K562 (cell line): ENCODE measurements around the gene GAPDHS. TPM values are rescaled to one million over a fixed set of nuclear protein-coding genes. Genes with fewer than 3 reads are reported as not detected.

ENCODE experiments used
- CBX1 ChIP-seq: sonication (generic); IDR thresholded peaks from 2 replicates; pipeline ENCODE4 v1.6.1; 2016; ENCODE audit warnings: antibody characterized with exemption, low read depth, mild to moderate bottlenecking
- HDAC8 ChIP-seq: fragments of 450-650 bp; IDR thresholded peaks from 2 replicates; pipeline ENCODE4 v1.6.1; 2016; ENCODE audit warnings: mild to moderate bottlenecking, missing genetic modification characterization, moderate library complexity, missing compliant biosample characterization
- NR3C1 ChIP-seq: sonication (generic); formaldehyde crosslinking; IDR thresholded peaks from 2 replicates; pipeline ENCODE4 v1.8.1; 2022; ENCODE audit warnings: missing genetic modification reagents
- RBM14 ChIP-seq: fragments of 200-400 bp; formaldehyde crosslinking; IDR thresholded peaks from 2 replicates; pipeline ENCODE4 v1.6.1; 2018; ENCODE audit warnings: low read depth, mild to moderate bottlenecking, low read length, moderate library complexity, borderline replicate concordance; ENCODE audit not compliant: insufficient read depth
- THRAP3 ChIP-seq: fragments of 450-650 bp; IDR thresholded peaks from 2 replicates; pipeline ENCODE4 v1.6.1; 2016; ENCODE audit warnings: mild to moderate bottlenecking, inconsistent platforms, borderline replicate concordance
- ZC3H11A ChIP-seq: IDR thresholded peaks from 2 replicates; pipeline ENCODE4 v1.6.1; 2012; ENCODE audit warnings: low read depth, low read length, improper control_type of control experiment
- ZC3H4 ChIP-seq: sonication (generic); formaldehyde crosslinking; IDR thresholded peaks from 2 replicates; pipeline ENCODE4 v1.9.0; 2021; ENCODE audit warnings: missing genetic modification reagents, borderline replicate concordance
- ZNF232 ChIP-seq: sonication (generic); formaldehyde crosslinking; IDR thresholded peaks from 2 replicates; pipeline ENCODE4 v1.8.0; 2022; ENCODE audit warnings: mild to moderate bottlenecking, missing genetic modification reagents
- polyA plus RNA-seq, 8 experiments: library from polyadenylated mRNA; depleted of rRNA in 4 of 8; stranded (reverse) in 5 of 8; unstranded in 3 of 8; fragments of >200 nt; fragmentation: Nextera tagmentation in 2 of 8; fragmentation: Illumina TruSeq in 1 of 8; extraction: Ambion mirVana in 2 of 8; extraction: Trizol in 1 of 8; gene quantifications; 2 replicates each; pipeline versions ENCODE4 v1.2.1 to v1.2.3, GENCODE V29; 2011 to 2014; ENCODE audit warnings: inconsistent platforms in 1 of 8, missing spikeins in 1 of 8
- total RNA-seq, 7 experiments: library from RNA; depleted of rRNA in 6 of 7; stranded (reverse); fragments of >200 nt in 6 of 7; fragmentation: Illumina TruSeq in 2 of 7; extraction: Trizol in 2 of 7; gene quantifications; 2 replicates each; pipeline versions ENCODE4 v1.2.1 to v1.2.3, GENCODE V29; 2011 to 2021; ENCODE audit warnings: low replicate concordance in 1 of 7
- TF ChIP-seq, protein P1 (sequence below), 2 experiments: IDR thresholded peaks; 2 replicates each; pipeline ENCODE4 v1.6.1; 2012; ENCODE audit warnings: improper control_type of control experiment in 2 of 2, low read depth in 2 of 2, low read length in 2 of 2, borderline replicate concordance in 1 of 2
- TF ChIP-seq, protein P2 (sequence below), 2 experiments: fragments of 450-650 bp in 1 of 2; sonication (generic) in 1 of 2; formaldehyde crosslinking; conservative IDR thresholded peaks; 2 replicates each; pipeline versions ENCODE4 v1.4.0 to v1.8.1; 2020 to 2022; ENCODE audit warnings: mild to moderate bottlenecking in 1 of 2, missing genetic modification reagents in 1 of 2
- TF ChIP-seq, protein P3 (sequence below): fragments of 200-400 bp; formaldehyde crosslinking; IDR thresholded peaks from 2 replicates; pipeline ENCODE4 v1.6.1; 2017; ENCODE audit warnings: mild to moderate bottlenecking, low read depth, low read length, moderate library complexity
- TF ChIP-seq, protein P4 (sequence below): fragments of 200-800 bp; sonication (Bioruptor generic); IDR thresholded peaks from 2 replicates; pipeline ENCODE4 v1.6.1; 2017; ENCODE audit warnings: missing genetic modification characterization, missing compliant biosample characterization
- TF ChIP-seq, protein P5 (sequence below): fragments of 250-450 bp; sonication (Bioruptor Pico); IDR thresholded peaks from 2 replicates; pipeline ENCODE4 v1.4.0; 2020; ENCODE audit warnings: mild to moderate bottlenecking
- TF ChIP-seq, protein P6 (sequence below): fragments of 250-450 bp; sonication (Bioruptor Pico); IDR thresholded peaks from 2 replicates; pipeline ENCODE4 v1.5.0; 2021; ENCODE audit warnings: mild to moderate bottlenecking, borderline replicate concordance

GAPDHS gene
- total and polyA plus RNA-seq, 9 of the 15 experiments (the other 6 are each of a cell fraction or from before 2014, with no cell fraction given): 0.08 to 0.12 TPM; not detected in 7

DNA sequence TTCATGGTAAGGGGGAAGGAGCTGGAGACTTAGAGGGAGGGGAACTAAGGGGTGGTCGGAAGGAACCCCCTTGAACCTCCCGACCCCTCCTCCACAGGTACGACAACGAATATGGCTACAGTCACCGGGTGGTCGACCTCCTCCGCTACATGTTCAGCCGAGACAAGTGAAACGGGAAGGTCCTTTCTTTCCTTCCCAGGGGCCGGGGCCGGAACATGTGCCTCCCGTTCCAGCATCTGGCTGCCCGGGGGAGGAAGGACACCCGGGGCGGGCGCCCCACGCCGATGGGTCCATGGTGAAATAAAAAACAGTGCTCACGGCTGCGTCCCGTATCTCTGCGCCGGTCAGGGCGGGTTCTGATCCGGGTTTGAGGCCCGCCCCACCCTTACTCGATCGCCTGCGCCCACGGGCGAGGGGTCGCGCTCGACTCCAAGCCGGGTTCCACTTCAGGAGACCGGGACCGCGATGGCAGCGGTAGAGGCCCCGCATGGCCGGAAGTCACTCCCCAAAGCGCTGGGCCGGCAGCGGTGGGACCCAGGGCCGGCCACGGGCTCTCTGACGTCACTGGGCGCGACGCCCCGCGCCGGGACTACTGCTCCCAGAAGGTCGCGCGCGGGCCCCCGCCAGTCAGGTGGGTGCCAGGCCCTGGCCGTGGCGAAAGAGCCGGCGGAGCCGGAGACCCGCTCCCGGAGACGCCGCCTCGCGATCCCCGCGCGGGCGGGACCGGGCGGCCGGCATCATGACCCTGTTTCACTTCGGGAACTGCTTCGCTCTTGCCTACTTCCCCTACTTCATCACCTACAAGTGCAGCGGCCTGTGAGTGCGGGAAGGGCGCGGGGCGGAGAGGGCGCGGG, 12.0 kb downstream of the GAPDHS start, which contains the start of gene TMEM147 (continued):
- TF ChIP-seq, protein P1, sequence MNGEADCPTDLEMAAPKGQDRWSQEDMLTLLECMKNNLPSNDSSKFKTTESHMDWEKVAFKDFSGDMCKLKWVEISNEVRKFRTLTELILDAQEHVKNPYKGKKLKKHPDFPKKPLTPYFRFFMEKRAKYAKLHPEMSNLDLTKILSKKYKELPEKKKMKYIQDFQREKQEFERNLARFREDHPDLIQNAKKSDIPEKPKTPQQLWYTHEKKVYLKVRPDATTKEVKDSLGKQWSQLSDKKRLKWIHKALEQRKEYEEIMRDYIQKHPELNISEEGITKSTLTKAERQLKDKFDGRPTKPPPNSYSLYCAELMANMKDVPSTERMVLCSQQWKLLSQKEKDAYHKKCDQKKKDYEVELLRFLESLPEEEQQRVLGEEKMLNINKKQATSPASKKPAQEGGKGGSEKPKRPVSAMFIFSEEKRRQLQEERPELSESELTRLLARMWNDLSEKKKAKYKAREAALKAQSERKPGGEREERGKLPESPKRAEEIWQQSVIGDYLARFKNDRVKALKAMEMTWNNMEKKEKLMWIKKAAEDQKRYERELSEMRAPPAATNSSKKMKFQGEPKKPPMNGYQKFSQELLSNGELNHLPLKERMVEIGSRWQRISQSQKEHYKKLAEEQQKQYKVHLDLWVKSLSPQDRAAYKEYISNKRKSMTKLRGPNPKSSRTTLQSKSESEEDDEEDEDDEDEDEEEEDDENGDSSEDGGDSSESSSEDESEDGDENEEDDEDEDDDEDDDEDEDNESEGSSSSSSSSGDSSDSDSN (IDR thresholded peaks at IDR 0.05; ENCODE audit: borderline replicate concordance in 1 of 2, low read depth in 2 of 2, low read length in 2 of 2): peak in 1 of 2 experiments; percentile 78; a peak in 1 of 4 replicates
- peak; percentile 64; the same call in 1 of the 2 replicates for TF ChIP-seq CBX1
- TF ChIP-seq, protein P2, sequence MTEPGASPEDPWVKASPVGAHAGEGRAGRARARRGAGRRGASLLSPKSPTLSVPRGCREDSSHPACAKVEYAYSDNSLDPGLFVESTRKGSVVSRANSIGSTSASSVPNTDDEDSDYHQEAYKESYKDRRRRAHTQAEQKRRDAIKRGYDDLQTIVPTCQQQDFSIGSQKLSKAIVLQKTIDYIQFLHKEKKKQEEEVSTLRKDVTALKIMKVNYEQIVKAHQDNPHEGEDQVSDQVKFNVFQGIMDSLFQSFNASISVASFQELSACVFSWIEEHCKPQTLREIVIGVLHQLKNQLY (CRISPR knock-in tag; conservative IDR thresholded peaks at IDR 0.05): no peak
- TF ChIP-seq THRAP3: no peak
- TF ChIP-seq ZC3H11A: no peak
- TF ChIP-seq ZC3H4 (CRISPR knock-in tag): no peak
- TF ChIP-seq ZNF232 (CRISPR knock-in tag): no peak
- TF ChIP-seq, protein P3, sequence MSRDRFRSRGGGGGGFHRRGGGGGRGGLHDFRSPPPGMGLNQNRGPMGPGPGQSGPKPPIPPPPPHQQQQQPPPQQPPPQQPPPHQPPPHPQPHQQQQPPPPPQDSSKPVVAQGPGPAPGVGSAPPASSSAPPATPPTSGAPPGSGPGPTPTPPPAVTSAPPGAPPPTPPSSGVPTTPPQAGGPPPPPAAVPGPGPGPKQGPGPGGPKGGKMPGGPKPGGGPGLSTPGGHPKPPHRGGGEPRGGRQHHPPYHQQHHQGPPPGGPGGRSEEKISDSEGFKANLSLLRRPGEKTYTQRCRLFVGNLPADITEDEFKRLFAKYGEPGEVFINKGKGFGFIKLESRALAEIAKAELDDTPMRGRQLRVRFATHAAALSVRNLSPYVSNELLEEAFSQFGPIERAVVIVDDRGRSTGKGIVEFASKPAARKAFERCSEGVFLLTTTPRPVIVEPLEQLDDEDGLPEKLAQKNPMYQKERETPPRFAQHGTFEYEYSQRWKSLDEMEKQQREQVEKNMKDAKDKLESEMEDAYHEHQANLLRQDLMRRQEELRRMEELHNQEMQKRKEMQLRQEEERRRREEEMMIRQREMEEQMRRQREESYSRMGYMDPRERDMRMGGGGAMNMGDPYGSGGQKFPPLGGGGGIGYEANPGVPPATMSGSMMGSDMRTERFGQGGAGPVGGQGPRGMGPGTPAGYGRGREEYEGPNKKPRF: no peak
- TF ChIP-seq, protein P4, sequence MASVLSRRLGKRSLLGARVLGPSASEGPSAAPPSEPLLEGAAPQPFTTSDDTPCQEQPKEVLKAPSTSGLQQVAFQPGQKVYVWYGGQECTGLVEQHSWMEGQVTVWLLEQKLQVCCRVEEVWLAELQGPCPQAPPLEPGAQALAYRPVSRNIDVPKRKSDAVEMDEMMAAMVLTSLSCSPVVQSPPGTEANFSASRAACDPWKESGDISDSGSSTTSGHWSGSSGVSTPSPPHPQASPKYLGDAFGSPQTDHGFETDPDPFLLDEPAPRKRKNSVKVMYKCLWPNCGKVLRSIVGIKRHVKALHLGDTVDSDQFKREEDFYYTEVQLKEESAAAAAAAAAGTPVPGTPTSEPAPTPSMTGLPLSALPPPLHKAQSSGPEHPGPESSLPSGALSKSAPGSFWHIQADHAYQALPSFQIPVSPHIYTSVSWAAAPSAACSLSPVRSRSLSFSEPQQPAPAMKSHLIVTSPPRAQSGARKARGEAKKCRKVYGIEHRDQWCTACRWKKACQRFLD (CRISPR knock-in tag): no peak
- TF ChIP-seq RBM14: no peak
- TF ChIP-seq, protein P5, sequence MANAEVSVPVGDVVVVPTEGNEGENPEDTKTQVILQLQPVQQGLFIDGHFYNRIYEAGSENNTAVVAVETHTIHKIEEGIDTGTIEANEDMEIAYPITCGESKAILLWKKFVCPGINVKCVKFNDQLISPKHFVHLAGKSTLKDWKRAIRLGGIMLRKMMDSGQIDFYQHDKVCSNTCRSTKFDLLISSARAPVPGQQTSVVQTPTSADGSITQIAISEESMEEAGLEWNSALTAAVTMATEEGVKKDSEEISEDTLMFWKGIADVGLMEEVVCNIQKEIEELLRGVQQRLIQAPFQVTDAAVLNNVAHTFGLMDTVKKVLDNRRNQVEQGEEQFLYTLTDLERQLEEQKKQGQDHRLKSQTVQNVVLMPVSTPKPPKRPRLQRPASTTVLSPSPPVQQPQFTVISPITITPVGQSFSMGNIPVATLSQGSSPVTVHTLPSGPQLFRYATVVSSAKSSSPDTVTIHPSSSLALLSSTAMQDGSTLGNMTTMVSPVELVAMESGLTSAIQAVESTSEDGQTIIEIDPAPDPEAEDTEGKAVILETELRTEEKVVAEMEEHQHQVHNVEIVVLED (CRISPR knock-in tag): peak; percentile 56
- no peak for TF ChIP-seq NR3C1
- 0 out of 2 replicates have a peak, but pooled peaks have one; percentile 18 for TF ChIP-seq HDAC8 (tag)
- TF ChIP-seq, protein P6, sequence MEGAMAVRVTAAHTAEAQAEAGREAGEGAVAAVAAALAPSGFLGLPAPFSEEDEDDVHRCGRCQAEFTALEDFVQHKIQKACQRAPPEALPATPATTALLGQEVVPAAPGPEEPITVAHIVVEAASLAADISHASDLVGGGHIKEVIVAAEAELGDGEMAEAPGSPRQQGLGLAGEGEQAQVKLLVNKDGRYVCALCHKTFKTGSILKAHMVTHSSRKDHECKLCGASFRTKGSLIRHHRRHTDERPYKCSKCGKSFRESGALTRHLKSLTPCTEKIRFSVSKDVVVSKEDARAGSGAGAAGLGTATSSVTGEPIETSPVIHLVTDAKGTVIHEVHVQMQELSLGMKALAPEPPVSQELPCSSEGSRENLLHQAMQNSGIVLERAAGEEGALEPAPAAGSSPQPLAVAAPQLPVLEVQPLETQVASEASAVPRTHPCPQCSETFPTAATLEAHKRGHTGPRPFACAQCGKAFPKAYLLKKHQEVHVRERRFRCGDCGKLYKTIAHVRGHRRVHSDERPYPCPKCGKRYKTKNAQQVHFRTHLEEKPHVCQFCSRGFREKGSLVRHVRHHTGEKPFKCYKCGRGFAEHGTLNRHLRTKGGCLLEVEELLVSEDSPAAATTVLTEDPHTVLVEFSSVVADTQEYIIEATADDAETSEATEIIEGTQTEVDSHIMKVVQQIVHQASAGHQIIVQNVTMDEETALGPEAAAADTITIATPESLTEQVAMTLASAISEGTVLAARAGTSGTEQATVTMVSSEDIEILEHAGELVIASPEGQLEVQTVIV (CRISPR knock-in tag): no peak
